Mucosa of descending colon (tissue), 3 donors: ENCODE data around the gene NHP2. TPM values are rescaled to one million over a fixed set of nuclear protein-coding genes. Genes with fewer than 3 reads are reported as not detected.

ENCODE experiments used
- ATAC-seq: fragments of 200-7000 bp; cut with Tn5 transposase; one replicate; pipeline ENCODE4 v1.9.1; 2020; ENCODE audit warnings: mild to moderate bottlenecking, moderate library complexity
- DNase-seq, 3 donors: peaks; one replicate each; pipeline ENCODE4 v3.0.0-alpha.2; 2020
- H3K36me3 ChIP-seq: fragments of 200-600 bp; one replicate; pipeline ENCODE4 v1.8.0; 2021; ENCODE audit warnings: low read depth, mild to moderate bottlenecking
- H3K4me1 ChIP-seq: fragments of 200-600 bp; one replicate; pipeline ENCODE4 v1.8.0; 2021; ENCODE audit warnings: low read depth, mild to moderate bottlenecking
- H3K4me3 ChIP-seq: fragments of 200-600 bp; one replicate; pipeline ENCODE4 v1.8.0; 2021; ENCODE audit warnings: mild to moderate bottlenecking
- H3K9me3 ChIP-seq: fragments of 200-600 bp; one replicate; pipeline ENCODE4 v1.8.0; 2021; ENCODE audit warnings: mild to moderate bottlenecking
- intact Hi-C, 2 donors: fragments of 100-400 bp; cut with DNase I in 1 of 2; cut with micrococcal nuclease in 1 of 2; formaldehyde crosslinking; loops; one replicate each; pipeline versions ENCODE4 v1.11.0 to v1.11.1; 2022; cut with DNase I, micrococcal nuclease
- total RNA-seq, 3 donors: library from RNA; stranded (reverse); fragmentation: NEBNext Ultra II Directional in 2 of 3; extraction: Animal tissue kit (Norgen Biotek cat#: 25700) in 2 of 3; gene quantifications; one replicate each; pipeline versions ENCODE4 v1.2.1 to v1.2.4, GENCODE V29; 2021 to 2023
- TF ChIP-seq, protein P1 (sequence below): fragments of 200-600 bp; IDR thresholded peaks from one replicate; pipeline ENCODE4 v1.8.0; 2022; ENCODE audit warnings: antibody characterized with exemption, mild to moderate bottlenecking
- donor health status: DM: no; HTN: no; CAD: no; lungs with moderate emphysema.
- donor health status: DM: no; HTN: no; CAD: no.
- donor health status: DM: no; HTN: yes; CAD: no.

NHP2 gene
- total RNA-seq, 3 donors from 2014 or later: 64.8 to 90.2 (median 68.5) TPM

- H3K4me3 ChIP-seq: peak overlapping the region; percentile 6
- TF ChIP-seq, protein P1, sequence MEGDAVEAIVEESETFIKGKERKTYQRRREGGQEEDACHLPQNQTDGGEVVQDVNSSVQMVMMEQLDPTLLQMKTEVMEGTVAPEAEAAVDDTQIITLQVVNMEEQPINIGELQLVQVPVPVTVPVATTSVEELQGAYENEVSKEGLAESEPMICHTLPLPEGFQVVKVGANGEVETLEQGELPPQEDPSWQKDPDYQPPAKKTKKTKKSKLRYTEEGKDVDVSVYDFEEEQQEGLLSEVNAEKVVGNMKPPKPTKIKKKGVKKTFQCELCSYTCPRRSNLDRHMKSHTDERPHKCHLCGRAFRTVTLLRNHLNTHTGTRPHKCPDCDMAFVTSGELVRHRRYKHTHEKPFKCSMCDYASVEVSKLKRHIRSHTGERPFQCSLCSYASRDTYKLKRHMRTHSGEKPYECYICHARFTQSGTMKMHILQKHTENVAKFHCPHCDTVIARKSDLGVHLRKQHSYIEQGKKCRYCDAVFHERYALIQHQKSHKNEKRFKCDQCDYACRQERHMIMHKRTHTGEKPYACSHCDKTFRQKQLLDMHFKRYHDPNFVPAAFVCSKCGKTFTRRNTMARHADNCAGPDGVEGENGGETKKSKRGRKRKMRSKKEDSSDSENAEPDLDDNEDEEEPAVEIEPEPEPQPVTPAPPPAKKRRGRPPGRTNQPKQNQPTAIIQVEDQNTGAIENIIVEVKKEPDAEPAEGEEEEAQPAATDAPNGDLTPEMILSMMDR: no peak
- H3K4me1 ChIP-seq: peaks cover 30% of the 10 kb centered on the region
- H3K36me3 ChIP-seq: no peaks in the 10 kb centered on the region
- peak in 2 of 3 donors; percentile 32 to 57 for DNase-seq
- ATAC-seq: peak; percentile 6
- H3K9me3 ChIP-seq: no peaks in the 10 kb centered on the region
- intact Hi-C loops: no loop called here
Measured at GRCh38 chr5:178113841-178114324, 39.8 kb downstream of the NHP2 start.

DNA sequence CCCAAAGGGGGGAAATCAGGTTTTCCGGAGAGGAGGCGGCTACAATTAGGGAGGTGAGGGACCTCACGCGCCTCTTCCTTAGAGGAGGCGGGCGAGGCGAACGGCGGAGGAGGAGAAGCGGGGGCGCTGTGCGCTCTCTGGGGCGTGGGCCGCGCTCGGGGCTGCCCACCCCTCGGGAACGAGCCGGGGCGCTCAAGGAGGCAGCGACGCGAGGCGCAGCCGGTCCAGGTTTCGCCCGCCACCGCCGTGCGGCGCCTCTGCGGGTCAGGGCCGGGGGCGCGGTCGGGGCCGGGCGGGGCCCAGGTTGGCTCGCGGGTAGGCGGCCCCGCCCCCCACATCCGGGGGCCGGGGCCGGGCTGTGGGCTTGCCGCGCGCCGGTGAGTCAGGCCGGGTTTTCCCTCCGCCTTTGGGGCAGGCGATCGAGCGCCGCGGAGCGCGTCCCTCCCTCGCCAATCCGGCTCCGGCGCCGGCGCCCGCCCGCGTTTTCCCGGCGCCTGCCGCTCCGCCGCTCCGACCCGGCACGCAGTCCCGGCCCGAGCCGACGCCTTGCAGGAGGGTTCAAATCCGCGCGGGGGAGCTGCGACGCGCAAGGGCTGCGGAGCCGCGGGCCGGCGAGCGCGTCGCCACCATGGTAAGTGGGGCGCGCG lies 40.4 kb downstream of the NHP2 start, which contains the start of gene N4BP3:
Gene N4BP3 (plus strand): TSS at position 392 of the 647 bp plus-strand sequence. CDS start 6,052 bp downstream, outside the sequence.
- ATAC-seq (peak; percentile 84), DNase-seq (peak; percentile 78 to 86 (median 81))
- TF ChIP-seq, protein P1: no peak
- Histone ChIP-seq H3K4me3 (peak within 1 kb of the TSS; percentile 6), H3K36me3 (no peaks in the 10 kb centered on the region), H3K9me3 (no peaks in the 10 kb centered on the region), H3K4me1 (peaks cover 33% of the 10 kb centered on the region)
- intact Hi-C loops: no loop called here

DNA sequence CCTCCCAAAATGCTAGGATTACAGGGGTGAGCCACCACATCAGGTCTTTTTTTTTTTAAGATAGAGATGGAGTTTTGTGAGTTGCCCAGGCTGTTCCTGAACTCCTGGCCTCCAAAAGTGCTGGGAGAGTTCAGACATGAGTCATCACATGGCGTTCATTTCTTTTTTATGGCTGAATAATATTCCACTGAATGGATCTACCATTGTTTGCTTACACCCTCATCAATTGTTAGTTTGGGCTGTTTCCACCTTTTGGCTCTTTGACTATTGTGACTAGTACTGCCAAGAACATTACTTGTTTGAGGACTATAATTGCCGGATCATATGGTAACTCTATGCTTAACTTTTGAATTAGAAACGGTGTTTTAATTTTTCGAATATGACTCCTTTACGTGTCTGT lies 41.1 kb downstream of the NHP2 start:
- ATAC-seq: no peak
- TF ChIP-seq, protein P1: no peak
- intact Hi-C loops: no loop called here

DNA sequence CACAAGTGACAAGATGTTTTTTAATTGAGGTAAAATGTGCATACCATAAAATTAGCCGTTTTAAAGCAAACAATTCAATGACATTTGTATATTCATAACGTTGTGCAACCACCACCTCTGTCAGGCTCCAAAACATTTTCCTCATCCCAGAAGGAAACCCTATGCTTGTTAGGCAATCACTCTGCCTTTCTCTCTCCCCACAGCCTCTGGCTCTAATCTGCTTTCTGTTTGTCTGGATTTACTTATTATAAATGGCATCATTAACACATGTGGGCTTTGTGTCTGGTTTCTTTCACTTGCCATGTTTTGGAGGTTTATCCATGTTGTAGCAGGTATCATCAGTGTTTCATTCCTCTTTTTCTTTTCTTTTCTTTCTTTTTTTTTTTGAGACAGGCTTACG lies 41.8 kb downstream of the NHP2 start:
- DNase-seq (no peak), ATAC-seq (no peak)
- H3K4me1 ChIP-seq: peaks cover 34% of the 10 kb centered on the region
- H3K4me3 ChIP-seq: no peak overlapping the region
- TF ChIP-seq, protein P1: no peak
- intact Hi-C loops: no loop called here
- no peaks in the 10 kb centered on the region for H3K36me3 ChIP-seq
- no peaks in the 10 kb centered on the region for H3K9me3 ChIP-seq

More for the DNA sequence above, 41.1 kb downstream of the NHP2 start:
- Histone ChIP-seq H3K9me3 (no peaks in the 10 kb centered on the region), H3K36me3 (no peaks in the 10 kb centered on the region), H3K4me3 (no peak overlapping the region), H3K4me1 (peaks cover 36% of the 10 kb centered on the region)
- DNase-seq: no peak

DNA sequence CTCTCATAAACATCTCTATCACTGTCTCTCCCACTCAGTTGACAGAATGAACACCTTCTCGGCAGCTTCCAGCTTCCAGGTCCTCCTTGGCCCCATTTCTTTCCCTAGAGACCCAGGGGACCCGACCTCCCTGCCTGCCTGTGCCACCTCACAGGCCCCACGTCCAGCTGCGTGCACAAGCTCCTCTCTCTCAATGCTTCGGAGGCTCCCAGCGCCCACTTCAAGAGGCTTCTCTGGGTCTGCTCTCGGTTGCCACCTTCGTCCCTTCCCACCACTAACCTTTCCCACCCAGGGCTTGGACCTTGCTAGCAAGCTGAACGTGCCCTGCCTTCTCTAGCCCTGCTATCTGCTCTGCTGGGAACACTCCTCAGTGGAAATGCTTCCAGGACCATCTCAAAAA lies 43.2 kb downstream of the NHP2 start:
- H3K9me3 ChIP-seq: no peaks in the 10 kb centered on the region
- intact Hi-C loops: no loop called here
- TF ChIP-seq, protein P1: no peak
- no peak overlapping the region for H3K4me3 ChIP-seq
- H3K4me1 ChIP-seq: peaks cover 27% of the 10 kb centered on the region
- DNase-seq (no peak), ATAC-seq (no peak)
- no peaks in the 10 kb centered on the region for H3K36me3 ChIP-seq
